Activated T-helper 1 cell treated with Interleukin-2 at 50 U/mL for 16 hours (primary cell): ENCODE measurements around the gene SEBOX.

ENCODE experiments used
- DNase-seq: peaks from one replicate; pipeline ENCODE4 v3.0.0-alpha.2; 2020; ENCODE audit warnings: low read depth

The SEBOX gene, protein sequence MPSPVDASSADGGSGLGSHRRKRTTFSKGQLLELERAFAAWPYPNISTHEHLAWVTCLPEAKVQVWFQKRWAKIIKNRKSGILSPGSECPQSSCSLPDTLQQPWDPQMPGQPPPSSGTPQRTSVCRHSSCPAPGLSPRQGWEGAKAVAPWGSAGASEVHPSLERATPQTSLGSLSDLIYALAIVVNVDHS

DNA sequence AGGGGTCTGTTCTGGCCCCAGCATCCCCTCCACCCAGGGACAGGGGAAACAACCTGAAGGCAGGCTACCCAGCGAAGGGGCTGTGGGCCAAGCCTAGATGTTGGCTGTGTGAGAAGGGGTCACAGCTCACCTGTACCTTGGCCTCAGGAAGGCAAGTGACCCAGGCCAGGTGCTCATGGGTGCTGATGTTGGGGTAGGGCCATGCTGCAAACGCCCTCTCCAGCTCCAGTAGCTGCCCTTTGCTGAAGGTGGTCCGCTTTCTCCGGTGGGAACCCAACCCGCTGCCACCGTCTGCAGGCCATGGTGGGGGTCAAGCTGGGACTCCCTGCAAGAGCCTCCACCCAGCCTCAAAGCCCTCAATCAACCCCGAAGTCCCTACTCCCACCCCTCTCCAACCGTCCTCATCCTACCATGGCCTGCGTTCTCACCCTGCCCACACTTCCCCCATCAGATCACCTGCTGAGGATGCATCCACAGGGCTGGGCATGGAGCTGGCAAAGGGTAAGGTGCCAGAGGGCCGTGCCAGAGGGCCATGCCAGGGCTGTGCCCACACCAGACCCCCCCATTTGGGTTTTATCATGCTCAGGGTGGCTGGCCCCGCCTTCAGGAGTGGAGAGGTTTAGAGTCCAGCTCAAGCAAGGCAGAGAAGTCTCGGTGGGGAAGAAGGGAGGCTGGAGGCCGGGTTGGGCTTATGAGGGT, at the start of gene SEBOX:
Gene SEBOX (minus strand): TSS at position 535 of the 699 bp plus-strand sequence. CDS start 48 bp downstream, at position 487.
- DNase-seq: no peak

DNA sequence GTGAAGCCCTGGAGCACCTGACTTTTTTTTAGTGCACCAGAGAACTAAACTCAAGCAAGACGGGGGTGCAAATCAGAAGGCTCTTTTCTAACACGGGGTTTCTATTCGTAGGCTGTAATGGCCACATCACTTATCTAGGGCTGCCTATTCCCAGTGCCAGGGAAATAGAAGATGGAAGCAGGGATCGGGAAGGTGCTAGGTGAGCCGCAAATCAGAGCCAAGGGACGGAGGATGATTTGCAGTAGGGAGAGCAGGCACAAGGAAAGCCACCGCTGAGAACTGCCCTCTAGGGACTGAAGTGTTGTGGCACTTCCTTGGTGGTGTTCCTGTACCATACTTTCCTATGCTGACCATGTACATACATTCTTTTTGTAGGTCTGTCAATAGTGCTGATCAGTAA, 48.8 kb upstream of the SEBOX start:
- no peak for DNase-seq

DNA sequence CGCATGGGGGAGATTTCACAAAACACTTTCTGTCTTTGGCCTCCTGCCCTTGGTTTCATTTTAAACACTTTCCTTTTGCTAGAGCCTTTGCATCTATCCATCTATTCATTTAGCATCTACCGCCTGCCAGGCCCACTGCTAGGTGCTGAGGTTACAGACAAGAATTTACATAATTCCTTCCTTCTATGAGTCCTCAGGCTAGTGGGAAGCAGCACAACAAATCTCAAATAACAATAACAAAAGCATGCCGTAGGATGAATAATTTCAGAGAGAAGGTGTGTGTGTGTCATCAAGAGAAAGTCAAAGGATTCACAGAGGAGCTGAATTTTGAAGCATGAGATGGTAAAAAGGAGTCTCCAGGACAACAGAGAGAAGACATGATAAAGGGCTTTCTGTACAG, 47.1 kb upstream of the SEBOX start:
- no peak for DNase-seq

DNA sequence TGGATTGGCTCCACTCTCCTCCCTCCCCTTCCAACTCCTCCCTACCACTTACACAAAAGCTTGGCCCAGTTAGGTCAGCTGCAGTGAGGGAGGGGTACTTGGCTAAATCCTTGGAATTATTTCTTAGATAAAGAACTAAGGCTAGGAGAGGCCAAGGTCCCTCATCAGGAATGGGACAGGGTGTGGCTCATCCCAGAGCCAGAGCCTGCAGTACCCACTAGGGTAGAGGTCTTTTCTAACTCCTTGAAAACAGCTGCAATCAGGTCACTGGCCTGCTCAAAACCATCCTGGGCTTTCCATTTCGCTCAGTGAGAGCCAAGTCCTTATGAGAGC, 42.9 kb upstream of the SEBOX start:
- no peak for DNase-seq

DNA sequence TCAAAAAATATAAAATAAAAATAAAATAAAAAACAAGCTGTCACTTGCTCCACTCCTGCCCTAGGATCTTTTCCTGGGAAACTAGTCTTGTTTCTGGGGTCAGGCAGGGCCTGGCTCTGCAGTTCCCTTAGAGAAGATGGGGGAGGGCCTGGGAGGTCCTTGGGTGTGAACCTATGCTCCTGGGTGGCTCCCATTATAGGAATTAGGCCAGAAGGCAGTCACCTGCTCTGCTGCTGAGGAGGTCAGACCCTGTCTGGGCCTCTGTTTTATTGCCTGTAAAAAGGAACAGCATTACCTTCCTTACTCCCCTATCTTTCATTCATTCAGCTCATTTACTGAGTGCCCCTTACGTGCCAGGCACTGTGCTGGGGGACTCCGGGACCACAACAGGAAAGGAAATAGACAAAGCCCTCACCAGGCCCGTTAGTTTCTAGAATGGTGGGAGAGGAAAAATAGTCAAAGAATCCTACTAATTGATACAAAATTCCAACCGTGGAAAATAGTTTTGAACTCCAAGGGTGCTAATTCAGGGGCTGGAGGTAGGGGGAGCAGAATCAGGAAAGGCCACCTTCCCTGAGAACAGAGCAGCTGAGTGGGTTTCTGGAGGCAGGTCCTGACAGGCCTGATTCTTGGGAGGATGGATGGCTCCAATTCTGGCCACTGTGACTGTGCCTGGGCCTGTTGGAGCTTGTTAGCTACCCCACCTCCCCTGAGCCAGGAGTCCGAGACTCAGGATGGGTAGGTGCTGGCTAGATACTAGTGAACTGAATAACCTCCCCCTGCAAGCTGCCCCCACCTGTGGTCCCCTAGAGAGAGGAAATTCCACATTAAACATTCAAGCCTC, 42.4 kb upstream of the SEBOX start:
- no peak for DNase-seq

DNA sequence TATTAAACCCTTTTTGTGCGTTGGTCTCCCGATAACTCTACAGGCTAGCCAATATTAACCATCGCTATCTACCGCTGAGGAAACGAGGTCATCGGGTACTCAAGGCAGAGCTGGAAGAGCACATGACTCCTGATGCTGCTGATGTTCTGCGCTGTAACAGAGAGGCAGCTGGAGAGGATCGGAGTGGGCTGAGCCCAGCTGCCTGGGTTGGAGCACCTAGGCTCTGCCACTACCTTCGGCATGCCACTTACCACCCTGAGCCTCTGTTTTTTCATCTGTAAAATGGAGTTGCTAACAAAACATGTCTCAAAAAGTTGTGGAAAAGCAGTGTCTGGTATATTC, 41.4 kb upstream of the SEBOX start:
- no peak for DNase-seq

DNA sequence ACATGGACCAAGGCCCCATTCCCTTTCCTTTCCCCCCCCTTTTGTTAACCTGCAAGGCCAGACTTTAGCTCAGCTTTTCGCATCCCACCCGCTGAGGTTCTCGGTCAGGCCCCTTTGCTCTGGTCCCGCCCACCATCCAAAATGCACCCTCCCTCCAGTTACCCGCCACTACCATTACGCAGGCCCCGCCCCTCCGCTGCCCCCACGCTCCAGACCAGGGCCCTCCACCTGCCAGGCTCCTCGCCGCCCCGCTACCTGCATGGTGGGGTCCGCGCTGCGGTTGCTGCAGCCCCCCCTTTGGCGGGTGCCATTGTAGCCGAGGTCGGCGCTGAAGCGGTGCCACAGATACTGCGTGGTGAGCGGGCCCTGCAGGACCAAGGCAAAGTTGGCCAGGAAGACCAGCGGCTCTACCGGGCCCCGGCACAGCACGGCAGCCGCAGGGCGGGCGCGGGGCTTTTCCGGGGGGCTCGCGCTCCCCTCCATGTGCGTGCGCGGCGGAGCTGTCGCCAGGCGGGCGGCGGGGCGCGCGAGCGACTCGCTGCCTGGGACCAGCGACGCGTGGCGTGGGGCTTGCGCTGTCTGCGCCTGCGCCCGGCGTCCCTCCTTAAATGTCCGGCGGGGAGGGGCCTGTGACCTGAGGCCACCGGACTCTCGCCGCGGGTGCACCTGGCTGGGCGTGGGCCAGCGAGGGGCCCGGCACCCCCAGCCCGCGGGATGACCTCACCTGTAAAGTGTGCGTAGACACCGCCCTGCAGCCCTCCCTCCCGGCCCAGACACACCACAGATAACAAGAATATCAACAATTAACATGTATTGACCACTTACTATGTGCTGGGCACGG, 40.9 kb upstream of the SEBOX start, which contains the start of gene SLC46A1:
Gene SLC46A1 (minus strand): TSS at position 581 of the 841 bp plus-strand sequence. CDS start 98 bp downstream, at position 483.
- DNase-seq: no peak

DNA sequence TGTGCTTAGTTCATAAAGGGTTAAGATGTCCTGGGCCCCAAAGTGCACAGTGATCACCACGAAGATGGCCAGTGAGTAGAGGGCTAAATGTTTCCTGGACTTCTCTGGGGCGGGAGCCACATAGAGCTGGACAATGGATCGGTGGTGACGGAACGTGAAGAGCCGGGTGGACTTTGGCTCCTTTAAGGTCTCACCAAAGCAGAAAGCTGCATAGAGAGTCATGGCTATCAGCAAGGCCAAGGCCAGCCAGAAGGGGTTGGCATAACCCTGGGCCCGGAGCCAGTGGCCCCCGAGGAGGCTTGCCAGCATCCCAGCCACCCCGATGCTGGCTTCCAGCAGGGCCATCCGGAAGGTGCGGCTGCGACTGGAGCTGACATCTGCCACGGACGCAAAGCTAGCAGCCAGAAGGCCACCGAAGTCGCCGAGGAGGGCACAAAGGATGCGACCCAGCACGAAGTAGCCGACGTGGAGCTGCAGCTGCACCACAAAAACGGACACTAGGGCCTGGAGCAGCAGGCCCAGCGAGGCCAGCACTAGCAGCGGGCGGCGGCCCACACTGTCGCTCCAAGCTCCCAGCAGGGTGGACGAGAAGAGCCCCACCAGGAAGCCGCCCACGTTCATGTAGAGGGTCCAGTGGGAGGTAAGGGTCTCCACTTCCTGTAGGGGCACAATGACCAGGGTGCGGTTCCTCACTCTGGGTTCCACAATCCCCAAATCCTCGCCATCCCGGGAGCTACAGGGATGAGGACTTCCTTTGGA, 40.0 kb upstream of the SEBOX start:
- no peak for DNase-seq

DNA sequence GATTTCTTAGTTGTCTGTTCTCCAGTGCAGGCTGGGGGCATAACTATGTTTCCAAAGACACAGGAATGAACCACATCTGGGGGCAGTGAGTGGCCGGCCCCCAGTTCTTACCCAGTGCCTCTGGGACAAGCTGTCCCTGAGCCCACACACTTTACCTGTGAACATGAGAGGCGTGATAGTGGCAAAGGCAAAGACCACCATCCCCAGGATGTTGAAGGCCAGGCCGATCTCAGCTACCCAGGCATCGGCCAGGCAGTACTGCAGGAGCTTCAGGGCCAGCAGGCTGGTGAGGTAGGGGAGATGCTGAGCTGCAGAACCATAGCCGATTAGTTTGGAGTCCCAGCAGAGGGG, 39.4 kb upstream of the SEBOX start:
- DNase-seq: no peak

DNA sequence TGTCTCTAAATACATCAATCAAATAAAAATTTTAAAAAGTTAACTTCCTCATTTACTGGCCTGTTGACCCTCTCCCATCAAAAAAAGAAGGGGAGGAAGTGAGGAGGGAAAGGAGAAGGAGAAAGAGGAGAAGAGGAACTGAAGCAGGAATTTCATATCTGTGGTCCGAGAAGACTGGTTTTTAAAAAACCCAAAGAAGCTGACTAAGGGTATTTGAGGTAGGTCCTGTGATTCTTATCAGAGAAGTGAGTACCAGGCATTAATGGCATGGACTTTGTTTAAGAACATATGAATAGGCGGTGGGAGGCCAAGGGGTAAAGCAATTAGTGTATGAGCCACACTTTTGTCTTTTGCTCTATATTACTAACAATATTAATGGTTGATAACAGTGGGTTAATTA, 39.0 kb upstream of the SEBOX start:
- no peak for DNase-seq

DNA sequence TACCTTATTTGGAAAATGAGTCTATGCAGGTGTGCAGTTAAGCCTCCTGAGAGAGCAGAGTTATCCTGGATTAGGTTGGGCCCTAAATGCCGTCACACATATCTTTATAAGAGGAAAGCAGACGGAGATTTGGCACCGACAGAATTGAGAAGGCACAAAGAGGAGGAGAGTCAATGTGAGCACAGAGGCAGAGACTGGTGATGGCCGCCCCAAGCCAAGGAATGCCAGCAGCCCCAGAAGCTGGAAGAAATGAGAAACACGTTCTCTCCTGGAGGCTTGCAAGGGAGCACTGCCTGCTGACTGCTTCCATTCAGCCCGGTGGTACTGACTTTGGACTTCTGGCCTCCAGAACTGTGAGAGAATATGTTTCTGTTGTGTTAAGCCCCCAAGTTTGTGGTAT, 37.8 kb upstream of the SEBOX start:
- no peak for DNase-seq

DNA sequence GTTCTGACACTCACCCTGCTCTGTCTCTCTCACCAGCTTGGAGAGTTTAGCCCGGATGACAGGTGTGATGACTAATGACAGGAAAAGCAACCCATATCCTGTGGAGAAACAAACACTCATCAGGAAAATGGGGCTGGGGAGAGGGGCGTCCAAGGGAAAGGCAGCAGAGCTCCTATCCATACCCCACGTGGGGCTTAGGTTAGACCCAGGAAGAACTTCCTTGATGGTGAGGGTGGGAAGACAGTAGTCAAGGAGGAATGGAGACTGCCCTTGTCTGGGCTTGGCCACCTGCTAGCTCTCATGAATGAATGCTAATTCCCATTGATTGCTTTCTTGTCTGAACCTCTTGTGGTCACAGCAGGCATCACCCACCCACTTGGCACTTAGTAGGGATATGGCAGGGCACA, 37.2 kb upstream of the SEBOX start:
- DNase-seq: no peak

DNA sequence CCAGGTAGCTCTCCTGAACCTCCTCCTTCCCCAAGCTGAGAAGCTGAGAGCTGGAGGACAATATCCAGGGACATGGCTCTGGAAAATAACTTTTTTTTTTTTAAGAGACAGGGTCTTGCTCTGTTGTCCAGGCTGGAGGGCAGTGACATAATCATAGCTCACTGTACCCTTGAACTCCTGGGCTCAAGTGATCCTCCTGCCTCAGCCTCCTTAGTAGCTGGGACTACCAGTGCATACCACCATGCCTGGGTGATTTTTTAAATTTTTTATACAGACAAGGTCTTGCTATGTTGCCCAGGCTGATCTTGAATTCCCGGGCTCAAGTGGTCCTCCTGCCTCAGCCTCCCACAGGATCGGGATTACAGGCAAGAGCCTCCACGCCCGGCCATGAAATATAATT, 34.8 kb upstream of the SEBOX start:
- no peak for DNase-seq

DNA sequence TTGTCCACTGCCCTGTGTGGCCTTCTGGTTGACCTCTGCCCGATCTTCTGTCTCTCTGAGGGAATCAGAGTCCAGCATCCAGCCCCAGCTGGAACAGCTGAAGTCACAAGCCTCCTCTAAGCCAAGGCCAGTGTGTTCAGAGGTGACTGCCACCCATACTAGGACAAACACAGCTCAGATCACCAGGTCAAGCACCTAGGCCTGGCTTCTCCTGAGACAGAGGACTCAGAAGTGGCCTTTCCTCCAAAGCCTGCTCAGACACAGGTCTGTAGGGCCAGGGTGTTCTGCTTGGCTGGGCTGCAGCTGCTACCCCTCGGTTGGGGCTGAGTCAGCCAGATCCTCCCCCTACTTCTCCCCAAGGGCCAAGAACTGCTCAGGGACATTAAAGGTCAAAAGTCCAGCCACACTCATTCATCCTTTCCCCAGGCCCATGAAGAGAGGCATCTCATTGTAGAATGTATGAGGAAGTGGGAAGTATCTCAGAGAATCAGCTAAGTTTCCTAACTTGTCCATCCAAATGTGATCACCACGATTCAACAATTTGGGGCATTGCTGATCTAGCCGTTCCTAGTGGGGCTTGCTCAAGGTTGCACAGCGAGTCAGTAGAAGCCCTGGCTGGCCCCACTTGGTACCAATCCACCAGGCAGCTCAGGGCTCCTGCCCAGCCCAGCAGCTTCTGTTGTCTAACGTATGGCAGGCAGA, 33.4 kb upstream of the SEBOX start:
- no peak for DNase-seq

DNA sequence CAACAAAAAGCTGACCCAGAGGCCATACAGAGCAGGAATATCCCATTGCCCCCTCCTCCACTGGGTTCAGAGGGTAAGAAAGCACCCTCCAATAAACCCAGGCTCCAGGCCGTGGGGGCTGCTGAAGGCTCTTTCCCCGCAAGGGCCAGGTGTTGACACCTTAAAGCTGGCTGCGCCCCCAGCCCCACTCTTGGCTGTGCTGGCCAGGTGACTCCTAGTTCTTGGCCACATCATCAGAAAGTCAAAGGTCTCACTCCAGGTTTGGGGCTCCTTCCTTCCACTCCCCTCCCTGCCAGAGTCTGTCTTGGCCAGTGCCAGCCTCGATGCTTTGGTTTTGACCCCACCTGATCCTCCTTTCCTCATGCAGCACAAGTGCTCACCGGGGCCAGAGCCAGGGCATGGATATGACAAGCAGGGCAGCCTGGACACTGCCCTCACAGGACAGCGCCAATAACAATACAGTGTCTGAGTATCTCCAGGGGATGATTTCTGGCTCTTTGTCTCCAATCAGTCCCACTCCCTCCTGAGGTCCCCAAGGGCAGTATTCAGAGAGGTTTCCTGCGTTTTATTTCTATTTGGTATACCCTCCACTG, 32.8 kb upstream of the SEBOX start:
- no peak for DNase-seq

DNA sequence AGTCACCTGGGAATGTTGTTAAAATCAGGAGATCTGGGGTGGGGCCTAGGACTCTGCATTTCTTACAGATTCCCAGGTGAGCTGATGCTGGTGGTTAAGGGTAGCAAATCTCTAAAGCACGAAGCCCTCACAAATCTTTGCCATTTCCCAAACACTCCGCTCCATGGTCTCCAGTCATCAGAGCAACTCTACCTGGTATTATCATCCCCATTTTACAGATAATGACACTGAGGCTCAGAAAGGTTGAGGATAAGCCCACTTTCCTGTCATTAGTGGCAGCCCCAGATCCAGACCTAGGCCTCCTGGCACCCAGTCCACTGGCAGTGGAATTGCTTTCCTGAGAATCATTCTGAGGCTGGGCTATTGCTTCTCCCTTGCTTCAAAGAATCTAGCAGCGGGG, 32.3 kb upstream of the SEBOX start:
- DNase-seq: no peak

DNA sequence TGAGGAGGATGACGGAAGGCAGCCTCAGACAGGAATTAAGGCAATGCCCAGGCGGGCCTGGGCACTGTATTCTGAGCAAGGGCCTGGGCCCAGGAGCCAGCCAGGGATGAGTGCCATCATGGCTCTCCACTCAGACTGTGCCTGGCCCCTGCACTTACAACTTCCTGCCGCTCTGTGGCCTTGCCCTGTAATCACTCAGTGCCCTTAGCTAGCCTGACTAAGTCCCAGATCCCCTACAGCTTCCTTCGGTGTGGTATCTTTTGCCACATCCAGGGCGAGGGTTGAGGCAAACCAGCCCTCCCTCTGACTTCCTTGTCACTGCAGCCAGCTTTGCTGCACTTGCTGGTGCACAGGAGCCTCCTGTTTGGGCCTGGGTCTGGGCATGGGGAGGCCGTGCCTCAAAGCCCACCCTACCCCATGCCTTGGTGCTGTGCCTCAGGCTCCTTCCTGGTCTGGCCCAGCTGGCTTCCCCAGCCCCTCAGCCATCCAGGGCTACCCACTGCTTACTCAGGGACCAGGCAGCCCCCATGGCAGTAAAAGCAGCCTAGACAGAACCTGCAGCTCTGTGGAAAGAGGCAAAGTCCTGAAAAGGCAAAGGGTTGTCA, 31.7 kb upstream of the SEBOX start:
- no peak for DNase-seq

DNA sequence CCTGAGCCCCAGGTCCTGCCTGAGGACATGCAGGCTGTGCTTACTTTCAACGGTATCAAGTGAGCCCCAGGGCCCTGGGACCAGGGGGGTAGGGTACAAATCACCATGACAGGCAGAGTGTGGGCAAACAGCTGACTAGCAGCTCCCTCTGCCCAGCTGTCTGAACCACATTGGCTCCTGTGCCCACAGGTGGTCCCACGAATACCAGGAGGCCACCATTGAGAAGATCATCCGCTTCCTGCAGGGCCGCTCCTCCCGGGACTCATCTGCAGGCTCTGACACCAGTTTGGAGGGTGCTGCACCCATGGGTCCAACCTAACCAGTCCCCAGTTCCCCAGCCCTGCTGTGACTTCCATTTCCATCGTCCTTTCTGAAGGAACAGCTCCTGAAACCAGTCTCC, 31.0 kb upstream of the SEBOX start:
- DNase-seq: no peak

DNA sequence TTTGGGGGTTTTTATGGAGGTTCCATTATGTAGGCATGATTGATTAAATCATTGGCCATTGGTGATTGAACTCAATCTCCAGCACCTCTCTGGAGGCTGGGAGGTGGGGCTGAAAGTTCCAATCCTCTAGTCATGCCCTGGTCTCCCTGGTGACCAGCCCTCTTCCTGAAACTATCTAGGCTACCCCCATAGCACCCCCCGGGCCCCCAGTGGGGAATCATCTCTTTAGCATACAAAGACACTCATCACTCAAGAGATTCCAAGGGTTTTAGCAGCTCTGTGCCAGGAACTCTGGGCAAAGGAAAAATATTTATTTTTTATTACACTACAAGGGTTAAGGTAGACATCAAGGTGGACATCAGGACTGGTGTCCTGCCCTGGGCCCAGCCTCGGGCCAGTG, 30.4 kb upstream of the SEBOX start:
- DNase-seq: no peak
